WERI-Rb-1 (cell line): Measurements from ENCODE around the gene KLHL17.

Source experiments
- DNase-seq: peaks from one replicate; pipeline ENCODE4 v3.0.0-alpha.2; 2020
- H3K27ac ChIP-seq: fragments of 250-450 bp; sonication (Bioruptor Pico); 2 replicates; pipeline ENCODE4 v1.5.1; 2020; ENCODE audit warnings: mild to moderate bottlenecking, moderate library complexity
- H3K27me3 ChIP-seq: fragments of 250-450 bp; sonication (Bioruptor Pico); 2 replicates; pipeline ENCODE4 v1.5.1; 2021; ENCODE audit warnings: mild to moderate bottlenecking, low read depth, moderate library complexity; ENCODE audit not compliant: insufficient read depth, severe bottlenecking
- H3K36me3 ChIP-seq: fragments of 250-450 bp; sonication (Bioruptor Pico); 2 replicates; pipeline ENCODE4 v1.5.1; 2020; ENCODE audit warnings: mild to moderate bottlenecking, moderate library complexity
- H3K4me3 ChIP-seq: 2 replicates; pipeline ENCODE4 v1.5.1; 2011; ENCODE audit warnings: low read depth, mild to moderate bottlenecking, control low read depth, low read length
- H3K9me3 ChIP-seq: fragments of 250-450 bp; sonication (Bioruptor Pico); 2 replicates; pipeline ENCODE4 v1.5.1; 2021; ENCODE audit warnings: mild to moderate bottlenecking, moderate library complexity; ENCODE audit not compliant: severe bottlenecking
- TF ChIP-seq, protein P1 (sequence below): IDR thresholded peaks from 2 replicates; pipeline ENCODE4 v1.5.1; 2011; ENCODE audit warnings: low read depth, mild to moderate bottlenecking, control low read depth, inconsistent platforms, low read length

Gene KLHL17

DNA sequence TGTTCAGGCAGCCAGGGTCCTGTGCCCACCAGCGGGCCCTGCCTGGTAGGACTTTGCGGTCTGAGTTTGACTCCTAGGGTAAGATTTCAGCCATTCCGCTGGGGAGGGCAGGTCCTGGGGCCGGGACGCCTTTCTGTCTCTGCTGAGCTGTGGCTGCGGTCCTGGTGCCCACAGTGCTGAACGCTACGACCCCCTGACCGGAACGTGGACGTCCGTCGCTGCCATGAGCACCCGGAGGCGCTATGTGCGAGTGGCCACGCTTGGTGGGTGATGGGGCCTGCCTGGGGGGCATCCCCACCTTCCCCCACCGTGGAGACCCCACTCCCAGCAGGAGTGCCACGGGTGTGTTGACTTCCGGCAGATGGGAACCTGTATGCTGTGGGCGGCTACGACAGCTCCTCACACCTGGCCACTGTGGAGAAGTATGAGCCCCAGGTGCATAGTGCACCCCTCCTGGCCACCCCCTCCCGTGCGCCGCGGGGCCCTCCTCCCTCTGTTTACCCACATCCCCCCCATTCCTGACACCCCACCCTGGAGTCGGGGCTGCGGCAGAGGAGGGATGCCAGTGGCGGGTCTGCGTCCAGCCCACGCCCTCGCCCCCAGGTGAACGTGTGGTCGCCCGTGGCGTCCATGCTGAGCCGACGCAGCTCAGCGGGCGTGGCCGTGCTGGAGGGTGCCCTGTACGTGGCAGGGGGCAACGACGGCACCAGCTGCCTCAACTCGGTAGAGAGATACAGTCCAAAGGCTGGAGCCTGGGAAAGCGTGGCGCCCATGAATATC lies 3.6 kb downstream of the KLHL17 start:
- Histone ChIP-seq H3K36me3 (peaks cover 29% of the 10 kb centered on the region), H3K27me3 (no peaks in the 10 kb centered on the region), H3K27ac (no peak overlapping the region), H3K4me3 (no peak overlapping the region), H3K9me3 (no peaks in the 10 kb centered on the region)
- no peak for DNase-seq
- TF ChIP-seq, protein P1, sequence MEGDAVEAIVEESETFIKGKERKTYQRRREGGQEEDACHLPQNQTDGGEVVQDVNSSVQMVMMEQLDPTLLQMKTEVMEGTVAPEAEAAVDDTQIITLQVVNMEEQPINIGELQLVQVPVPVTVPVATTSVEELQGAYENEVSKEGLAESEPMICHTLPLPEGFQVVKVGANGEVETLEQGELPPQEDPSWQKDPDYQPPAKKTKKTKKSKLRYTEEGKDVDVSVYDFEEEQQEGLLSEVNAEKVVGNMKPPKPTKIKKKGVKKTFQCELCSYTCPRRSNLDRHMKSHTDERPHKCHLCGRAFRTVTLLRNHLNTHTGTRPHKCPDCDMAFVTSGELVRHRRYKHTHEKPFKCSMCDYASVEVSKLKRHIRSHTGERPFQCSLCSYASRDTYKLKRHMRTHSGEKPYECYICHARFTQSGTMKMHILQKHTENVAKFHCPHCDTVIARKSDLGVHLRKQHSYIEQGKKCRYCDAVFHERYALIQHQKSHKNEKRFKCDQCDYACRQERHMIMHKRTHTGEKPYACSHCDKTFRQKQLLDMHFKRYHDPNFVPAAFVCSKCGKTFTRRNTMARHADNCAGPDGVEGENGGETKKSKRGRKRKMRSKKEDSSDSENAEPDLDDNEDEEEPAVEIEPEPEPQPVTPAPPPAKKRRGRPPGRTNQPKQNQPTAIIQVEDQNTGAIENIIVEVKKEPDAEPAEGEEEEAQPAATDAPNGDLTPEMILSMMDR = no peak

DNA sequence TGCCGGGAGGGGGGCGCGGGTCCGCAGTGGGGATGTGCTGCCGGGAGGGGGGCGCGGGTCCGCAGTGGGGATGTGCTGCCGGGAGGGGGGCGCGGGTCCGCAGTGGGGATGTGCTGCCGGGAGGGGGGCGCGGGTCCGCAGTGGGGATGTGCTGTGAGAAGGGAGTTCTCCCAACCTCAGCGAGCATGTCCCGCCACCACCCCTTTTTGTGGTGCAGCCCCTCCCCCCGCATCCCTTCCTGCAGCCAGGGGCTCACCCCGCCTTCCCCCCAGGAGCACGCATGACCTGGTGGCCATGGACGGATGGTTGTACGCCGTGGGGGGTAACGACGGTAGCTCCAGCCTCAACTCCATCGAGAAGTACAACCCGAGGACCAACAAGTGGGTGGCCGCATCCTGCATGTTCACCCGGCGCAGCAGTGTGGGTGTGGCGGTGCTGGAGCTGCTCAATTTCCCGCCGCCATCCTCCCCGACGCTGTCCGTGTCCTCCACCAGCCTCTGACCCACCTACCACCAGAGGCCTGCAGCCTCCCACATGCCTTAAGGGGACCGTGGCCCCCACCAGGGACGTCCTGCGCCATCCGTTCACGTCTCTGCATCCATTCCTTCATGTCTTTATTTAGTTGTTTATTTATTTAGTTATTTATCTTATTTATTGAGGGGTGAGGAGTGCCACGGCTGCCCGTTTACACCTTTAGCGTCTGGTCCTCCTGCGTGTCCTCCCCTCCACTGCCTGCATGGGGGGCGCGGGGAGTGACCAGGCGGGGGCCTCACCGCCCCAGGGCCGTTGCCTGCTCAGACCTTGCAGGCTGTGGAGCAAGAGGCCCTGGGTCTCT lies 4.5 kb downstream of the KLHL17 start:
- H3K36me3 ChIP-seq = peaks cover 29% of the 10 kb centered on the region
- no peaks in the 10 kb centered on the region for H3K9me3 ChIP-seq
- H3K27me3 ChIP-seq = no peaks in the 10 kb centered on the region
- no peak overlapping the region for H3K4me3 ChIP-seq
- TF ChIP-seq, protein P1 = no peak
- no peak for DNase-seq
- H3K27ac ChIP-seq = no peak overlapping the region

DNA sequence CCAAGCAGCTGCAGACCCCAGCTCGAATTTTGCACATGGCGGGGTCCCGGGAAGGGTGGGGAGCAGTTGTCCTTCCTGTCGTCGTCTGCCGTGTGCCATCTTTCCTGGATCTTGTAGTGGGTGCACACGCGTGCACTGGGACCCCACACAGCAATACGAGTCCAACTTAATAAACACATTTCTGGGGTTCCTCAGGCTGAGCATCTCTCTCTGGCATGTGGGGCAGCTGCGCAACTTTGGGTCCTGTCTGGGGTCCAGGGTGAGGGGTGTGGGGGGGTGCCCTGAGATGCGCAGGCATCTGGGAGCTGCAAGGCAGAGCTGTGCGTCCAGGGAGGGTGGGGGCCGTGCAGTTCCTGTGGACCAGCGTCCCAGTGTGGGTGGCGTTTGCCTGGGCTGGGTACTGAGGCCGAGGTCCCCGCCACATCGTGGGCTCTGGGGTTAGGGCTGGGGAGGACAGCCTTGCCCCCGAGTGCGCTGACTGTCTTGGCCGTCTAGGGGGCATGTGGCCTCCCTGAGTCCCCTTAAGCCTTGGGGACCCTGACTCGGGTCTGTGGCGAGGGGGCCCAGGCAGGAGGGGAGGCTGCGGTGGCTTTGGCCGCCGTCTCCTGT lies 5.2 kb downstream of the KLHL17 start:
- Histone ChIP-seq H3K27ac (no peak overlapping the region), H3K9me3 (no peaks in the 10 kb centered on the region), H3K36me3 (peaks cover 29% of the 10 kb centered on the region), H3K27me3 (no peaks in the 10 kb centered on the region), H3K4me3 (no peak overlapping the region)
- no peak for DNase-seq
- TF ChIP-seq, protein P1 = no peak

DNA sequence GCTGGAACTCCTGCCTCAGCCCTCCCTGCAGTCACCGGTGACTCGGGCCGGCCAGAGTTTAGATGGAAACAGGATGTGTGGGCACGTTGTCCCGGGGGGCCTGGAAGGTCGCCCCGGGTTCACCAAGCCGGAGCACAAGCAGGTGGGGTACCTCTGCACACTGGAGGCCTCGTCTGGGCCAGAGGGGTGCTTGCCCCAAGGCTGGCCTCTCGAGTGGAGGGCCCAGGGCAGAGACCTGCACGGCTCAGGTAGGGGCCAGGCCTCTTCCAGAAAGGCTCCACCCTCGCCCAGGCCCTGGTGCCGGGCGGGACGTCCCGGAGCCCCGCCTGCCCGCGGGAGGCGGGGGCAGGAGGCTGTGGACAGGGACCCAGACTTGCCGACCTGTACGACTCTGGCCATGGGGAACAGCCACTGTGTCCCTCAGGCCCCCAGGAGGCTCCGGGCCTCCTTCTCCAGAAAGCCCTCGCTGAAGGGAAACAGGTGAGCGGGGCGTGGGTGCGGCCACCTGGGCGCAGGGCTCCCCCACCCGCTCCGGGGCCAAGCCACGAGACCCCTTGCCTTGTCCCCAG lies 5.8 kb downstream of the KLHL17 start, which contains the start of gene PLEKHN1:
Gene PLEKHN1 (plus strand): TSS at position 348 of the 569 bp plus-strand sequence. CDS start 50 bp downstream, at position 398.
- Histone ChIP-seq H3K27me3 (no peaks in the 10 kb centered on the region), H3K27ac (no peak within 1 kb of the TSS), H3K9me3 (no peaks in the 10 kb centered on the region), H3K4me3 (peak within 1 kb of the TSS; percentile 40), H3K36me3 (peaks cover 29% of the 10 kb centered on the region)
- no peak for DNase-seq
- TF ChIP-seq, protein P1 = no peak

- TF ChIP-seq, protein P1 = no peak
- Histone ChIP-seq H3K27me3 (no peaks in the 10 kb centered on the region), H3K9me3 (no peaks in the 10 kb centered on the region), H3K36me3 (peaks cover 29% of the 10 kb centered on the region), H3K27ac (no peak overlapping the region), H3K4me3 (peak overlapping the region; percentile 40)
- DNase-seq = peak; percentile 61
These were observed 6.4 kb downstream of the KLHL17 start for GRCh38 chr1:966704-967300.
